Measurements from ENCODE around the gene MPRIP.

The MPRIP gene

GRCh38 chr17:17072546-17072945 is 30.3 kb downstream of the MPRIP start:
- DNase-seq = no peak

GRCh38 chr17:17073030-17073564 is 30.8 kb downstream of the MPRIP start:
- no peak for DNase-seq

- DNase-seq = no peak
Measured at GRCh38 chr17:17073581-17074403, 31.5 kb downstream of the MPRIP start.

GRCh38 chr17:17075125-17075781 is 33.0 kb downstream of the MPRIP start:
- DNase-seq = no peak

- DNase-seq = no peak
Measured at GRCh38 chr17:17076066-17076465, 33.8 kb downstream of the MPRIP start.

- DNase-seq = no peak
Measured at GRCh38 chr17:17077101-17077500, 34.8 kb downstream of the MPRIP start.

- DNase-seq = no peak
Measured at GRCh38 chr17:17077861-17078732, 35.8 kb downstream of the MPRIP start.

GRCh38 chr17:17078832-17079231 is 36.6 kb downstream of the MPRIP start:
- DNase-seq = no peak

GRCh38 chr17:17079336-17079735 is 37.1 kb downstream of the MPRIP start:
- DNase-seq = no peak

GRCh38 chr17:17079761-17080160 is 37.5 kb downstream of the MPRIP start:
- no peak for DNase-seq

GRCh38 chr17:17080181-17080631 is 37.9 kb downstream of the MPRIP start:
- no peak for DNase-seq

GRCh38 chr17:17080781-17081180 is 38.5 kb downstream of the MPRIP start:
- no peak for DNase-seq

GRCh38 chr17:17081304-17081940 is 39.2 kb downstream of the MPRIP start:
- no peak for DNase-seq

GRCh38 chr17:17082878-17083277 is 40.6 kb downstream of the MPRIP start:
- no peak for DNase-seq

- no peak for DNase-seq
Measured at GRCh38 chr17:17084317-17084835, 42.1 kb downstream of the MPRIP start.

- DNase-seq = no peak
Measured at GRCh38 chr17:17084941-17085340, 42.7 kb downstream of the MPRIP start.

GRCh38 chr17:17086585-17086984 is 44.3 kb downstream of the MPRIP start:
- DNase-seq = no peak

- DNase-seq = no peak
Measured at GRCh38 chr17:17087424-17088015, 45.3 kb downstream of the MPRIP start.

GRCh38 chr17:17088086-17088485 is 45.8 kb downstream of the MPRIP start:
- DNase-seq = peak; percentile 33

- DNase-seq = no peak
Measured at GRCh38 chr17:17088541-17089525, 46.6 kb downstream of the MPRIP start.
